ENCODE results near the gene GPRIN1.

DNA sequence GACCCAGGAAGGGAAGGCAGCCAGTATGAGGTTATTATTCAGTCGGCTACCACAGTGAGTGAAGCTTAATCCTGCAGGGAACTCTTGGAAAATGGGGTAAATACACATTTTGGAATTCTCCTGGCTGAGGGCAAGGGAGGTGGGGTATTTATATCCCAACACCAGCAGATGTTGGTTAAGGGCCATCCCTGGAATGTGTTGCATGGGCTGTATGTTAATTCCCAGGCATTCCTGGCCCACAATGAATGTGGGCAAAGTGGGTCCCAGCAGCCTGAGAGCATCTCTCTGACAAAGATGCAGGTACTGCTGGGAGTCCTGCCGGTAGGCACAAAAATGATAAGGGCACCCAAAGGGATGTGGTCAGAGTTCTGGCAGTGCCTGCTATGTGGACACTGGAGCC, 2.9 kb upstream of the GPRIN1 start:
- TF ChIP-seq, protein P1, sequence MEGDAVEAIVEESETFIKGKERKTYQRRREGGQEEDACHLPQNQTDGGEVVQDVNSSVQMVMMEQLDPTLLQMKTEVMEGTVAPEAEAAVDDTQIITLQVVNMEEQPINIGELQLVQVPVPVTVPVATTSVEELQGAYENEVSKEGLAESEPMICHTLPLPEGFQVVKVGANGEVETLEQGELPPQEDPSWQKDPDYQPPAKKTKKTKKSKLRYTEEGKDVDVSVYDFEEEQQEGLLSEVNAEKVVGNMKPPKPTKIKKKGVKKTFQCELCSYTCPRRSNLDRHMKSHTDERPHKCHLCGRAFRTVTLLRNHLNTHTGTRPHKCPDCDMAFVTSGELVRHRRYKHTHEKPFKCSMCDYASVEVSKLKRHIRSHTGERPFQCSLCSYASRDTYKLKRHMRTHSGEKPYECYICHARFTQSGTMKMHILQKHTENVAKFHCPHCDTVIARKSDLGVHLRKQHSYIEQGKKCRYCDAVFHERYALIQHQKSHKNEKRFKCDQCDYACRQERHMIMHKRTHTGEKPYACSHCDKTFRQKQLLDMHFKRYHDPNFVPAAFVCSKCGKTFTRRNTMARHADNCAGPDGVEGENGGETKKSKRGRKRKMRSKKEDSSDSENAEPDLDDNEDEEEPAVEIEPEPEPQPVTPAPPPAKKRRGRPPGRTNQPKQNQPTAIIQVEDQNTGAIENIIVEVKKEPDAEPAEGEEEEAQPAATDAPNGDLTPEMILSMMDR (IDR thresholded peaks at IDR 0.05; ENCODE audit: low read depth, low read length, missing input control): no peak
- TF ChIP-seq RAD21 (IDR thresholded peaks at IDR 0.05): no peak
- no peak for TF ChIP-seq TAF1 (conservative IDR thresholded peaks at IDR 0.05)
- TF ChIP-seq GABPA (IDR thresholded peaks at IDR 0.05 in 1 of 2, conservative IDR thresholded peaks at IDR 0.05 in 1 of 2): no peak
- TF ChIP-seq, protein P2, sequence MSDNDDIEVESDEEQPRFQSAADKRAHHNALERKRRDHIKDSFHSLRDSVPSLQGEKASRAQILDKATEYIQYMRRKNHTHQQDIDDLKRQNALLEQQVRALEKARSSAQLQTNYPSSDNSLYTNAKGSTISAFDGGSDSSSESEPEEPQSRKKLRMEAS (IDR thresholded peaks at IDR 0.05): no peak
- TF ChIP-seq SP1 (IDR thresholded peaks at IDR 0.05): no peak

Data from liver (tissue), 3 donors.